Ramos (cell line): ENCODE results near the gene SCD5.

Experiments
- in situ Hi-C: fragments of 300-500 bp; cut with MboI; formaldehyde crosslinking; loops from one replicate; pipeline ENCODE4 v1.14.3; 2022; ENCODE audit warnings: low sequenced_read_pairs; ENCODE audit not compliant: unreplicated experiment

SCD5 gene

GRCh38 chr4:82698412-82698811 lies 100.2 kb downstream of the SCD5 start:
- in situ Hi-C loops = no loop called here

- in situ Hi-C loops = no loop called here
These were observed 101.0 kb downstream of the SCD5 start for GRCh38 chr4:82697561-82697960.

- in situ Hi-C loops = no loop called here
These were observed 102.3 kb downstream of the SCD5 start for GRCh38 chr4:82696117-82696860.

- in situ Hi-C loops = no loop called here
These were observed 103.7 kb downstream of the SCD5 start for GRCh38 chr4:82694892-82695291.

GRCh38 chr4:82694046-82694445 lies 104.5 kb downstream of the SCD5 start:
- in situ Hi-C loops = no loop called here

- in situ Hi-C loops = no loop called here
These were observed 106.4 kb downstream of the SCD5 start for GRCh38 chr4:82692101-82692780.

- in situ Hi-C loops = no loop called here
These were observed 107.2 kb downstream of the SCD5 start for GRCh38 chr4:82691431-82691830.

GRCh38 chr4:82688091-82688795 lies 110.4 kb downstream of the SCD5 start:
- in situ Hi-C loops = no loop called here

- in situ Hi-C loops = no loop called here
These were observed 111.1 kb downstream of the SCD5 start for GRCh38 chr4:82687531-82687930.

- in situ Hi-C loops = no loop called here
These were observed 116.8 kb downstream of the SCD5 start for GRCh38 chr4:82681754-82682153.

GRCh38 chr4:82680834-82681233 lies 117.8 kb downstream of the SCD5 start:
- in situ Hi-C loops = no loop called here

GRCh38 chr4:82679531-82679930 lies 119.1 kb downstream of the SCD5 start:
- in situ Hi-C loops = no loop called here

GRCh38 chr4:82678051-82678450 lies 120.5 kb downstream of the SCD5 start:
- in situ Hi-C loops = no loop called here

GRCh38 chr4:82677327-82677726 lies 121.3 kb downstream of the SCD5 start:
- in situ Hi-C loops = no loop called here

GRCh38 chr4:82667761-82668480 lies 130.7 kb downstream of the SCD5 start:
- in situ Hi-C loops = no loop called here

- in situ Hi-C loops = no loop called here
These were observed 131.5 kb downstream of the SCD5 start for GRCh38 chr4:82666970-82667665.

GRCh38 chr4:82661181-82661992 lies 137.2 kb downstream of the SCD5 start:
- in situ Hi-C loops = no loop called here

- in situ Hi-C loops = no loop called here
These were observed 146.5 kb downstream of the SCD5 start for GRCh38 chr4:82652062-82652461.

- in situ Hi-C loops = no loop called here
These were observed 147.7 kb downstream of the SCD5 start for GRCh38 chr4:82650868-82651267.
